ENCODE results near the gene PARD6A. TPM values are rescaled to one million over a fixed set of nuclear protein-coding genes. Genes with fewer than 3 reads are reported as not detected.

PARD6A gene
- total RNA-seq: 3.4 and 4.1 TPM in 2 replicates
- 5.0 TPM for polyA plus RNA-seq (2012)

- peak; percentile 97 for DNase-seq (ENCODE audit: low read depth)
Measured at GRCh38 chr16:67660564-67661028, at the start of gene PARD6A. TSS of gene PARD6A (plus strand) at chr16:67660960. CDS start at chr16:67661039, 79 bp downstream.

DNA sequence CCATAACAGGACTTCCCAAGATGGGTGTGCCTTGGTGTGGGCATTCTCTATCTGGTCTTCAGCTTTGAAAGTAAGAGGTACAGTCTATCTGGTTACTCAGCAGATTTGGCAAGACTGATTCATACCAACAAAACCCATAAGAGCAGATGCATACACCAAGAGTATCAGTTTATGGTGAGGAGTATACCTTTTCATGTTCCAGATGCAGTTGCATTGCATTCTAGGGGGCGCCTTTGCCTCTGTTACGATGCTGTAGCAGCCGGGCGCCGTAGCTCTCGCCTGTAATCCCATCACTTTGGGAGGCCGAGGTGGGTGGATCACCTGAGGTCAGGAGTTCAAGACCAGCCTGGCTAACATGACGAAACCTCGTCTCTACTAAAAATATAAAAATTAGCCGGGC, 47.0 kb upstream of the PARD6A start:
- no peak for DNase-seq (ENCODE audit: low read depth)

DNA sequence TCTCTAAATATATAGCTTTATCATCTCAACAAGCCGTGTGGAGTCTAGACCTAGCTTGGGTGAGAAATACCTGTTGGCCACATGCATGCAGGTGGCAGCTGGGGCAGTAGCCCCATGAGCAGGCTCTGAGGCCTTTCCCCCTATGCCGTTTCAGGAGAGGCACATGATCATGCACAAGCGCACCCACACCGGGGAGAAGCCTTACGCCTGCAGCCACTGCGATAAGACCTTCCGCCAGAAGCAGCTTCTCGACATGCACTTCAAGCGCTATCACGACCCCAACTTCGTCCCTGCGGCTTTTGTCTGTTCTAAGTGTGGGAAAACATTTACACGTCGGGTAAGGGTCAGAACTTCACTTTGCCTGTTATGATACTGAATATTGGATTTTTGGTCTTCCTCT, 32.5 kb upstream of the PARD6A start:
- DNase-seq (ENCODE audit: low read depth): no peak

DNA sequence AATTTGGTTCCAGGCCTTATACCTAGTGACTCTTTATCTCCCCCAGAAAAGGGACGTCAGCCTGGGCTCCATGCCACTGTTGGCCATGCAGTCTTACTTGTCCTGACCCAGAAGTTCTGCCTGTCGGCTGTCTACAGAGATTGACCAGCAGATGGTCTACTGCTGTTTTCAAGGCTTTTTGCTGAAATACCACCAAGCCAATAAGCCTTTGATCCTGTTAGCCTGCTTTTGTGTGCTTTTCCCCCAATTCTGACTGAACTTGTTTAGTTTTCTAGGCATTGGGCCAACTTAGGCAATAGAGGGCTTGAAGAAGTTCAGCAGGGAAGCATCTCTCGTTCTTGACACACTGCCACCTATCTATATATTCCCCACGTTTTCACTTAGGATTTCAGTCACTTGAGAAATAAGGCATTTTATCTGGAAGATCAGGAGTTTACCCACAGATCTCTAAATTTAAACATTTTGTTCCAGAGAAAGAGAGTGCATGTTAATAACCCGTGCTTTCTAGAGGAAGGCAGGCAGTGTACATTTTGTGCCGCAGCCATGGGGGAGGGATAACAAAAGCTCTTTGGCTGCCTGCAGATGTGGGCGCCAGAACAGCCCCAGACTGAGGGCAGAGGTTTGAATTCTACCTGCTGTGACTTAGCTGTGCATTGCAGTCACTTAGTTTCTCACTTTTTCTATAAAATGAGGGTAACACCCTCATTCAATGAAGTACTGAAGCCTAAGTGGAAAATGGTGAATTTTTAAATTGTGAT, 28.2 kb upstream of the PARD6A start:
- no peak for DNase-seq (ENCODE audit: low read depth)

- DNase-seq (ENCODE audit: low read depth): no peak
Measured at GRCh38 chr16:67636713-67637112, 24.0 kb upstream of the PARD6A start.

DNA sequence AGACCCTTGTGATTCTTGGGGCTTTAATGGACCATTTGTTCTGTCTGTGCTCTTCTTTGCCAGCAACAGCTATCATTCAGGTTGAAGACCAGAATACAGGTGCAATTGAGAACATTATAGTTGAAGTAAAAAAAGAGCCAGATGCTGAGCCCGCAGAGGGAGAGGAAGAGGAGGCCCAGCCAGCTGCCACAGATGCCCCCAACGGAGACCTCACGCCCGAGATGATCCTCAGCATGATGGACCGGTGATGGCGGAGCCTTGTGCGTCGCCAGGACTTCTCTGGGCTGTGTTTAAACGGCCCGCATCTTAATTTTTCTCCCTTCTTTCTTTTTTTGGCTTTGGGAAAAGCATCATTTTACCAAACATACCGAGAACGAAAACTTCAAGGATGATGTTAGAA, 23.1 kb upstream of the PARD6A start:
- no peak for DNase-seq (ENCODE audit: low read depth)

DNA sequence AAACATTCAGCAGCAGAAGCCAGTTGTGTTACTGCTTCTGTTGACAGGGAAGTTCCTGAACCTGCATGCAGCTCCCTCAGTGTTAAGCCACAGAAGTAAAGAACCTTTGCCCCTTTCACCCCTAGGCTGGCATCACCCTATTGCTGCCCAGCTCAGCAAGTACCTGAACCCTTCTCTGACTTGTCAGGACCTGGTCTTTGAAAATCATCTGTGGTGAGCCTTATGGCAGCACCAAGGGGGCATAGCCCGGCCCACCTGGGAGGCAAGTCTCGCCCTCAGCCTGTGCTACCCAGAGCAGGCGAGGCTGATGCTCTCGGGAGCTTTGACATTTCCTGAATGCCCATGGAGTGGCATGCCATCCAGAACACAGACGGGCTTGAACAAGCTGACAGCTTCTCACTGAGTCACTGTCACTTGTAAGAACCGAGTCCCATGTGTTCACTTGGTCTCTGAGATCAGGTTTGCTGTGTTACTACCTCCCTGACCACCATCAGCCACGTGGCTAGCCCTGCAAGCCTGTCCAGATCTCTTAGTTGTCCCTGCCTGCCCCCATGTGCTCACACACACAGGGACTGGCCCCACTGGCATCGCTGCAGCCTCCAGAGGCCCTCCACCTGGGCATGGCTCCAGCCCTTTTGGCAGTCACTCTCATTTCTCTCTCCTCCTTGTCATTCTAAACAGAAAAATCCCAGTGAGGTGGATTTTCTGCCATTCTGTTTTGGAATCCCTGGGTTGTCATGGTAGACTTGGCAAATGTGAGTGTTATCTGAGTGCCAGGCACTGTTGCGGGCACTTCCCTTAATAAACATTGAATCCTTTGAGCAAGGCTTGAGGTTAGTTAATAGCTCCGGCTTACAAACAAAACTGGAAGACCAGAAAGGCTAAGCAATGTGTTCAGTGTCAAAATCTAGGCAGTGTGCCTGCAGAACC, 18.7 kb upstream of the PARD6A start:
- DNase-seq (ENCODE audit: low read depth): peak; percentile 64

DNA sequence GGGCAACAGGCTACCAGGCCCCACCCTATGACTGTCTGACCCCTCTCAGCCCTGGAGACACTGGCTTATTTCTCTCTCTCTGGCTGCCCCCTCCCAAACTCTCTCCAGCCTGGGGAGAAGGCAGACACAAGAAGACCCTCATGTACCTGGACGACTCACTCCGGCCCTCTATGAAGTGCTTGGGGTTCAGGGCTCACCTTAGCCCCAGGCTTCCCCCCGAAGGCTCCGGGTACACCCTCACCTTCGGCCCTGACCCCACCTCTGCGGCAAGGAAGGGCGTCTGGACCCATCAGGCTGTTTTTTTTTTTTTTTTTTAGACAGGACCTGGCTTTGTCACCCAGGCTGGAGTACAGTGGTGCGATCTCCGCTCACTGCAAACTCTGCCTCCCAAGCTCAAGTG, 16.7 kb upstream of the PARD6A start:
- DNase-seq (ENCODE audit: low read depth): no peak

- DNase-seq (ENCODE audit: low read depth): no peak
Measured at GRCh38 chr16:67645397-67646121, 15.2 kb upstream of the PARD6A start.

- no peak for DNase-seq (ENCODE audit: low read depth)
Measured at GRCh38 chr16:67647111-67647651, 13.6 kb upstream of the PARD6A start.

GRCh38 chr16:67647681-67648080, 13.1 kb upstream of the PARD6A start:
- no peak for DNase-seq (ENCODE audit: low read depth)

- no peak for DNase-seq (ENCODE audit: low read depth)
Measured at GRCh38 chr16:67648088-67648763, 12.5 kb upstream of the PARD6A start.

- no peak for DNase-seq (ENCODE audit: low read depth)
Measured at GRCh38 chr16:67648764-67649407, 11.9 kb upstream of the PARD6A start.

- no peak for DNase-seq (ENCODE audit: low read depth)
Measured at GRCh38 chr16:67649494-67649931, 11.2 kb upstream of the PARD6A start.

DNA sequence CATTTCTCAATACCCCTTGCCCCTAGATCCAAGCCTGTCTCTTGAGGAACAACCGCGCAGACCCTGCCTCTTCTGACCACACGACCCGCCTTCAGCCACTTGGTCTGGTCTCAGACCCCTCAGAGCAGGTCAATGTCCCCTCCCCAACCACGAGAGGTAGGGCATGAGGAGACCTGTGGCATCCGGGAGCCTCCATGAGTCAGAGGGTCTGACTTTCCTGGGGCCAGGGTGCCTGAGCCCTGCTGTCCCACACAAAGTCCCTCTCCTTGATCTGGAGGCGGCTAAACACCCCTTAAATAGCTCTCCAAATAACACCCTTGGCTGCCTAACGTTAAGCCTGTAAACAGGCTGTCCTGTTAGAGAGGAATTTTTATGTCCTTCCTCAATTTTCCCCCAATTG, 10.7 kb upstream of the PARD6A start:
- DNase-seq (ENCODE audit: low read depth): no peak

DNA sequence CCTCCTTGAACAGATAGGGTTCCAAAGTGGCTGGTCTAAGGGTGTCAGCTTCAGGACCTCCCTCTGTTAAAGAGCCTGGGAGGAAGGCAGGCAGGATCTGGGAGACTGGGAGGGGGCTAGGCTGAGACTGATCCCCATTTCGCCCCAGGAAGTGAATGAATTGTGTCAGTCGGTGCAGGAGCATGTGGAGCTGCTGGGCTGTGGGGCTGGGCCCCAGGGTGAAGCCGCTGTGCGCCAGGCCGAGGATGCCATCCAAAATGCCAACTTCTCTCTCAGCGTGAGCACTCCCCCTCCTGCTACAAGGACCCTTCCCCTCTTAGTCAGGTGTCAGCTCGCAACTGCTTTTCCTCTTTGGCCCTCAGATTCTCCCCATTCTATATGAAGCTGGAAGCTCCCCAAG, 9.7 kb upstream of the PARD6A start:
- no peak for DNase-seq (ENCODE audit: low read depth)

GRCh38 chr16:67651847-67652246, 8.9 kb upstream of the PARD6A start:
- DNase-seq (ENCODE audit: low read depth): no peak

GRCh38 chr16:67652578-67653127, 8.1 kb upstream of the PARD6A start:
- DNase-seq (ENCODE audit: low read depth): no peak

DNA sequence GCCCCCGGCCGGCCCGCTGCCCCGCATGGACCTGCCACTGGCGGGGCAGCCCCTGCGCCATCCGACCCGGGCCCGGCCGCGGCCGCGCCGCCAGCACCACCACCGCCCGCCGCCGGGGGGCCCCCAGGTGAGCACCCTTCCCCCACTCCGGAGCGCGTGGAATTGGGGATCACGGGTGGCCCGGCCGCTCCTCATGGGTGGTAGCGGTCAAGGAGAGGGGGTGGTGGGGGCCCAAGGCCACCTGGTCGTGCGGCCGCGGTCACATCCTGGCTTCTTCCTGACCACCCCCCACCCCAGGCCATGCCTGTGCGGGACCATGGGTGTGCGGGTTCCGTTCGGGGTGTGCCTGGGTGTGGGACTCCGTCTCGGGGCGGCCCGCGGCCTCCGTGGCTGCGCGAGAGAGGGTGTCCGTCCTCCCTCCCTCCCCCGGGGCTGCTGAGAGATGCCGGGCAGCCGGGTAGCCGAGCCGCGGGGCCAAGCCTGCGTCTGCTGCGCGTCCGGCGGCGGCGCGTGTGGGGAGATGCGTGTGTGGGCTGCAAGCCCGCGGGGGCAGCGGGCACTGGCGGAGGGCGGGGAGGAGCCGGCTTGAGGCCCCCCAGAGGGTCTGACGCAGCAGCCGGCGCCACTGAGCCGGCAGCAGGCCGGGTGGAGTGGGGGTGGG, 7.5 kb upstream of the PARD6A start:
- DNase-seq (ENCODE audit: low read depth): no peak
